AG08395 (cell line): Measurements from ENCODE around the gene CCDC63.
A peak's percentile ranks its signal among the peaks of the same experiment; 100 is the strongest.

ENCODE experiments used
- DNase-seq: peaks from one replicate; pipeline ENCODE4 v3.0.0; 2012; ENCODE audit warnings: mixed read lengths, low spot score

Gene CCDC63

GRCh38 chr12:110885152-110885840 lies 38.5 kb downstream of the CCDC63 start:
- no peak for DNase-seq

- no peak for DNase-seq
Measured at GRCh38 chr12:110888256-110888991, 41.6 kb downstream of the CCDC63 start.

- no peak for DNase-seq
Measured at GRCh38 chr12:110889361-110889760, 42.6 kb downstream of the CCDC63 start.

GRCh38 chr12:110893956-110894355 lies 47.2 kb downstream of the CCDC63 start:
- DNase-seq: no peak

- DNase-seq: no peak
Measured at GRCh38 chr12:110896559-110896958, 49.8 kb downstream of the CCDC63 start.

- DNase-seq: no peak
Measured at GRCh38 chr12:110901401-110901800, 54.6 kb downstream of the CCDC63 start.

GRCh38 chr12:110903511-110903910 lies 56.7 kb downstream of the CCDC63 start:
- no peak for DNase-seq

- no peak for DNase-seq
Measured at GRCh38 chr12:110906083-110906482, 59.3 kb downstream of the CCDC63 start.

- DNase-seq: no peak
Measured at GRCh38 chr12:110906516-110906915, 59.7 kb downstream of the CCDC63 start.

GRCh38 chr12:110906985-110907384 lies 60.2 kb downstream of the CCDC63 start:
- no peak for DNase-seq

- DNase-seq: no peak
Measured at GRCh38 chr12:110907583-110907982, 60.8 kb downstream of the CCDC63 start.

- DNase-seq: no peak
Measured at GRCh38 chr12:110908377-110909152, 61.8 kb downstream of the CCDC63 start.

- no peak for DNase-seq
Measured at GRCh38 chr12:110912263-110912662, 65.5 kb downstream of the CCDC63 start.

GRCh38 chr12:110913119-110914056 lies 66.6 kb downstream of the CCDC63 start:
- no peak for DNase-seq

- no peak for DNase-seq
Measured at GRCh38 chr12:110916295-110916875, 69.6 kb downstream of the CCDC63 start.

GRCh38 chr12:110917467-110917866 lies 70.7 kb downstream of the CCDC63 start:
- DNase-seq: peak; percentile 32

- DNase-seq: no peak
Measured at GRCh38 chr12:110917961-110918360, 71.2 kb downstream of the CCDC63 start.

- DNase-seq: no peak
Measured at GRCh38 chr12:110919720-110920119, 72.9 kb downstream of the CCDC63 start.

GRCh38 chr12:110920324-110920910 lies 73.6 kb downstream of the CCDC63 start, which contains the start of gene MYL2:
Gene MYL2 (minus strand): TSS chr12:110920579. CDS start chr12:110920529, 50 bp downstream.
- no peak for DNase-seq

- DNase-seq: no peak
Measured at GRCh38 chr12:110921262-110921661, 74.5 kb downstream of the CCDC63 start.

GRCh38 chr12:110922652-110923051 lies 75.9 kb downstream of the CCDC63 start:
- no peak for DNase-seq
